ENCODE measurements around the gene APOC4.

DNA sequence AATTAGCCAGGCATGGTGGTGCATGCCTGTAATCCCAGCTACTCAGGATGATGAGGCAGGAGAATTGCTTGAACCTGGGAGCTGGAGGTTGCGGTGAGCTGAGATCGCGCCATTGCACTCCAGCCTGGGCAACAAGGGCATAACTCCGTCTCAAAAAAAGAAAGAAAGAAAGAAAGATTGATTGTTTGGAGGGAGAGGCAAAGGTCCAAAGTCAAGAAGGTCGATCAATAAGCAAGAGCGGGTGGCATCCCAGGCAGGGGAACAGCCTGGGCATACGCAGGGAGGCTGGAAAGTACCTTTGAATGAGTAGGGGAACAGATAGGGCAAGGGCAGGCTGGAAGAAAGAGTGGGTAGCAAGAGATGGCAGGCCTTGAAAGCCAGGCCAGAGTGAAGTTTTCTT is 11.9 kb upstream of the APOC4 start:
- TF ChIP-seq, protein P1, sequence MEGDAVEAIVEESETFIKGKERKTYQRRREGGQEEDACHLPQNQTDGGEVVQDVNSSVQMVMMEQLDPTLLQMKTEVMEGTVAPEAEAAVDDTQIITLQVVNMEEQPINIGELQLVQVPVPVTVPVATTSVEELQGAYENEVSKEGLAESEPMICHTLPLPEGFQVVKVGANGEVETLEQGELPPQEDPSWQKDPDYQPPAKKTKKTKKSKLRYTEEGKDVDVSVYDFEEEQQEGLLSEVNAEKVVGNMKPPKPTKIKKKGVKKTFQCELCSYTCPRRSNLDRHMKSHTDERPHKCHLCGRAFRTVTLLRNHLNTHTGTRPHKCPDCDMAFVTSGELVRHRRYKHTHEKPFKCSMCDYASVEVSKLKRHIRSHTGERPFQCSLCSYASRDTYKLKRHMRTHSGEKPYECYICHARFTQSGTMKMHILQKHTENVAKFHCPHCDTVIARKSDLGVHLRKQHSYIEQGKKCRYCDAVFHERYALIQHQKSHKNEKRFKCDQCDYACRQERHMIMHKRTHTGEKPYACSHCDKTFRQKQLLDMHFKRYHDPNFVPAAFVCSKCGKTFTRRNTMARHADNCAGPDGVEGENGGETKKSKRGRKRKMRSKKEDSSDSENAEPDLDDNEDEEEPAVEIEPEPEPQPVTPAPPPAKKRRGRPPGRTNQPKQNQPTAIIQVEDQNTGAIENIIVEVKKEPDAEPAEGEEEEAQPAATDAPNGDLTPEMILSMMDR (IDR thresholded peaks at IDR 0.05): no peak
- no peak for TF ChIP-seq POLR2A (IDR thresholded peaks at IDR 0.05)
